Fibroblast of lung (primary cell): ENCODE measurements around the gene OR1Q1. TPM values are rescaled to one million over a fixed set of nuclear protein-coding genes. Genes with fewer than 3 reads are reported as not detected.

Source experiments
- DNase-seq, 2 donors: peaks; one replicate each; pipeline versions ENCODE4 v3.0.0 to v3.0.0-alpha.2; 2010; ENCODE audit warnings: low read depth in 2 of 2
- H2AFZ ChIP-seq: 2 replicates; pipeline ENCODE4 v1.5.1; 2012; ENCODE audit warnings: low read length, control low read depth, inconsistent platforms
- H3K27ac ChIP-seq: 2 replicates; pipeline ENCODE4 v1.5.1; 2011; ENCODE audit warnings: low read length, control low read depth; ENCODE audit not compliant: insufficient read depth
- H3K27me3 ChIP-seq: 2 replicates; pipeline ENCODE4 v1.5.1; 2011; ENCODE audit warnings: mild to moderate bottlenecking, low read length; ENCODE audit not compliant: control insufficient read depth, insufficient read depth
- H3K36me3 ChIP-seq: 2 replicates; pipeline ENCODE4 v1.5.1; 2011; ENCODE audit warnings: low read length; ENCODE audit not compliant: control insufficient read depth, insufficient read depth
- H3K4me1 ChIP-seq: 2 replicates; pipeline ENCODE4 v1.5.1; 2011; ENCODE audit warnings: low read length; ENCODE audit not compliant: control insufficient read depth, insufficient read depth; ENCODE audit errors: extremely low read depth
- H3K4me2 ChIP-seq: 2 replicates; pipeline ENCODE4 v1.5.1; 2011; ENCODE audit warnings: low read length, control low read depth; ENCODE audit not compliant: insufficient read depth; ENCODE audit errors: extremely low read depth
- H3K4me3 ChIP-seq, 4 experiments: fragments of 200-600 bp in 1 of 4; sonication (generic) in 1 of 4; replicated peaks in 1 of 4; 2 replicates each; pipeline ENCODE4 v1.5.1; 2011 to 2016; ENCODE audit warnings: low read length in 4 of 4, low read depth in 3 of 4, mild to moderate bottlenecking in 3 of 4, control low read depth in 2 of 4, inconsistent platforms in 1 of 4, mixed read lengths in 1 of 4; ENCODE audit not compliant: insufficient read depth in 1 of 4; ENCODE audit errors: control extremely low read depth in 1 of 4
- H3K79me2 ChIP-seq: 2 replicates; pipeline ENCODE4 v1.5.1; 2012; ENCODE audit warnings: mild to moderate bottlenecking, low read length, inconsistent platforms; ENCODE audit not compliant: control insufficient read depth, insufficient read depth
- H3K9ac ChIP-seq: 2 replicates; pipeline ENCODE4 v1.5.1; 2011; ENCODE audit warnings: mild to moderate bottlenecking, low read length, control low read depth; ENCODE audit not compliant: insufficient read depth
- H3K9me3 ChIP-seq: 2 replicates; pipeline ENCODE4 v1.5.1; 2012; ENCODE audit warnings: low read depth, low read length; ENCODE audit not compliant: control insufficient read depth, insufficient read depth
- H4K20me1 ChIP-seq: 2 replicates; pipeline ENCODE4 v1.5.1; 2011; ENCODE audit warnings: low read length; ENCODE audit not compliant: control insufficient read depth, insufficient read depth; ENCODE audit errors: extremely low read depth
- EZH2 ChIP-seq: IDR thresholded peaks from 2 replicates; pipeline ENCODE4 v1.5.1; 2012; ENCODE audit warnings: low read length, control low read depth, mild to moderate bottlenecking; ENCODE audit errors: missing control alignments
- polyA plus RNA-seq, 2 donors: library from polyadenylated mRNA; depleted of rRNA in 1 of 2; stranded (reverse) in 1 of 2; unstranded in 1 of 2; fragments of >200 nt; gene quantifications; 2 replicates each; pipeline ENCODE4 v1.2.1, GENCODE V29; 2011 to 2012; ENCODE audit warnings: missing spikeins in 1 of 2
- total RNA-seq: library from RNA; depleted of rRNA; stranded (reverse); fragments of >200 nt; gene quantifications from 2 replicates; pipeline ENCODE4 v1.2.1, GENCODE V29; 2014
- TF ChIP-seq, protein P1 (sequence below), 2 donors: IDR thresholded peaks in 1 of 2; conservative IDR thresholded peaks in 1 of 2; 1 replicate in 1 of 2; 2 replicates in 1 of 2; pipeline ENCODE4 v1.5.1; 2011 to 2012; ENCODE audit warnings: low read length in 2 of 2, control low read depth in 1 of 2, inconsistent platforms in 1 of 2, low read depth in 1 of 2, mild to moderate bottlenecking in 1 of 2

Gene OR1Q1
- total and polyA plus RNA-seq, 2 donors (not counting 1 experiment from before 2014, with no cell fraction given), result 0.14 TPM; not detected in 1

DNA sequence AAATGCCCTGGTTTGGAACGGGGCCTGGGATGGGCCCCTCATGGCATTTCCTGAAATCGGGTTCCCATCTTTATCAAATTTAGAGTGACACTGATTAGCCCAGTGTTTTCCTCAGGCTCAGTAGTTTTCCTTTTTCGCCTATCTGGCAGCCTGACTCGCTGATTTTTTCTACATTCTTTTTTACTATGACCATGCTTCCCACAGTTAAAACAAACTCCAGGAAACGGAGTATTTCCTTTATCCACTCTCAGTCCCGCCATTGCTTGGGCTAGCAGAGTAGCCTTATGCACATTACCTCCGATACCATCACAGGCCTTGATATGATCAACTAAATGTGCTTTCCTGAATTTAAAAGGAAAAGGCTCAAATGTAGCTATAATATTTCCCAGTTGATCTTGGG lies 5.5 kb downstream of the OR1Q1 start:
- no peaks in the 10 kb centered on the region for H3K36me3 ChIP-seq
- TF ChIP-seq, protein P1, sequence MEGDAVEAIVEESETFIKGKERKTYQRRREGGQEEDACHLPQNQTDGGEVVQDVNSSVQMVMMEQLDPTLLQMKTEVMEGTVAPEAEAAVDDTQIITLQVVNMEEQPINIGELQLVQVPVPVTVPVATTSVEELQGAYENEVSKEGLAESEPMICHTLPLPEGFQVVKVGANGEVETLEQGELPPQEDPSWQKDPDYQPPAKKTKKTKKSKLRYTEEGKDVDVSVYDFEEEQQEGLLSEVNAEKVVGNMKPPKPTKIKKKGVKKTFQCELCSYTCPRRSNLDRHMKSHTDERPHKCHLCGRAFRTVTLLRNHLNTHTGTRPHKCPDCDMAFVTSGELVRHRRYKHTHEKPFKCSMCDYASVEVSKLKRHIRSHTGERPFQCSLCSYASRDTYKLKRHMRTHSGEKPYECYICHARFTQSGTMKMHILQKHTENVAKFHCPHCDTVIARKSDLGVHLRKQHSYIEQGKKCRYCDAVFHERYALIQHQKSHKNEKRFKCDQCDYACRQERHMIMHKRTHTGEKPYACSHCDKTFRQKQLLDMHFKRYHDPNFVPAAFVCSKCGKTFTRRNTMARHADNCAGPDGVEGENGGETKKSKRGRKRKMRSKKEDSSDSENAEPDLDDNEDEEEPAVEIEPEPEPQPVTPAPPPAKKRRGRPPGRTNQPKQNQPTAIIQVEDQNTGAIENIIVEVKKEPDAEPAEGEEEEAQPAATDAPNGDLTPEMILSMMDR (conservative IDR thresholded peaks at IDR 0.05 in 1 of 2, IDR thresholded peaks at IDR 0.05 in 1 of 2; ENCODE audit: low read depth in 1 of 2, low read length in 2 of 2), result no peak
- no peak for TF ChIP-seq EZH2
- no peaks in the 10 kb centered on the region for H3K27me3 ChIP-seq
- H3K9me3 ChIP-seq, result no peaks in the 10 kb centered on the region
- H3K4me1 ChIP-seq, result no peaks in the 10 kb centered on the region
- H3K4me2 ChIP-seq, result no peak overlapping the region
- H3K4me3 ChIP-seq, result no peak overlapping the region
- DNase-seq, result no peak
- no peak overlapping the region for H2AFZ ChIP-seq
- no peaks in the 10 kb centered on the region for H4K20me1 ChIP-seq
- H3K27ac ChIP-seq, result no peak overlapping the region
- H3K79me2 ChIP-seq, result no peaks in the 10 kb centered on the region
- H3K9ac ChIP-seq, result no peak overlapping the region

DNA sequence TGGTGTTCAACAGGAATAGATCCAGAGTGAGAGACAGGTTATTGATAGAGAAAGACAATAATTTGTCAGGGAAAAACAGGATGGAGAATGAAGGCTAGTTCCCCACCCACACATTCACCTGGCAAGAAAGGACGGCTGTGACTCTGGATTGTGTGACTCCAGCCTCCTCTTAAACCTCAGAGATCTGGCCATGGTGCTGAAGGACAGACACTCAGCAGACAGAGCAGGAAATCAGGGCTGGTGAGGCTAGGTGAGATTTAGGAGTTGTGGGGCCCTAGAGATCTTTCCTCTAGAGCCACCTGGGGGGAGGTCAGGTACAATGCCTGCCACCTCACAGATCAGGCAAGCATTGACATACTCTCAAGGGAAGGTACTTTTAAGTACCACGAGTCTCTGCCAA lies 27.7 kb downstream of the OR1Q1 start:
- H3K36me3 ChIP-seq, result no peaks in the 10 kb centered on the region
- no peak overlapping the region for H2AFZ ChIP-seq
- no peak overlapping the region for H3K27ac ChIP-seq
- H3K27me3 ChIP-seq, result no peaks in the 10 kb centered on the region
- H3K9me3 ChIP-seq, result no peaks in the 10 kb centered on the region
- no peaks in the 10 kb centered on the region for H3K79me2 ChIP-seq
- H3K4me3 ChIP-seq, result no peak overlapping the region
- H3K4me1 ChIP-seq, result no peaks in the 10 kb centered on the region
- H3K4me2 ChIP-seq, result no peak overlapping the region
- H3K9ac ChIP-seq, result no peak overlapping the region
- DNase-seq, result peak in 1 of 2 donors; percentile 0
- TF ChIP-seq, protein P1 (conservative IDR thresholded peaks at IDR 0.05 in 1 of 2, IDR thresholded peaks at IDR 0.05 in 1 of 2; ENCODE audit: low read depth in 1 of 2, low read length in 2 of 2), result no peak
- no peak for TF ChIP-seq EZH2
- H4K20me1 ChIP-seq, result no peaks in the 10 kb centered on the region

DNA sequence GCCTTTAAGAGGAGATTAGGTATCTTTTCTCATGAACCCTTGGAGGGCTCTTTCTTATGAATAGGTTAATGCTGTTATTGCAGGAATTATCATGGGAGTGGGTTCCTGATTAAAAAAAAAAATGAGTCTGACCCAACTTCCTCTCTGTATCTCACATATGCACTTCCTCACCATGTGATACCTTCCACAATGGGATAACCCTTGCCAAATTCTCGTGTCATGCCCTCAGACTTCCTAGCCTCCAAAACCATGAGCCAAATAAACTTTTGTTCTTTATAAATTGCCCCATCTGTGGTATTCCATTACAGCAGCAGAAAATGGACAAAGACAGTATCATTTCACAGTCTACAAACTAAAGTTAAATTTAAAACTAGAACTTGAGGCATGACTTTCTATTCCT lies 41.8 kb downstream of the OR1Q1 start:
- no peak overlapping the region for H3K4me2 ChIP-seq
- H2AFZ ChIP-seq, result no peak overlapping the region
- no peak overlapping the region for H3K4me3 ChIP-seq
- no peaks in the 10 kb centered on the region for H3K27me3 ChIP-seq
- H3K27ac ChIP-seq, result no peak overlapping the region
- no peak for DNase-seq
- no peaks in the 10 kb centered on the region for H3K36me3 ChIP-seq
- no peaks in the 10 kb centered on the region for H3K79me2 ChIP-seq
- H3K4me1 ChIP-seq, result no peaks in the 10 kb centered on the region
- H3K9me3 ChIP-seq, result no peaks in the 10 kb centered on the region
- TF ChIP-seq, protein P1 (conservative IDR thresholded peaks at IDR 0.05 in 1 of 2, IDR thresholded peaks at IDR 0.05 in 1 of 2; ENCODE audit: low read depth in 1 of 2, low read length in 2 of 2), result no peak
- H4K20me1 ChIP-seq, result no peaks in the 10 kb centered on the region
- H3K9ac ChIP-seq, result no peak overlapping the region
